Left cardiac atrium (tissue), 4 donors: Measurements from ENCODE around the gene SLC1A3. TPM values are rescaled to one million over a fixed set of nuclear protein-coding genes. Genes with fewer than 3 reads are reported as not detected.

ENCODE experiments used
- ATAC-seq, 2 donors: fragments of 200-7000 bp; cut with Tn5 transposase; one replicate each; pipeline ENCODE4 v1.9.1; 2020; ENCODE audit warnings: mild to moderate bottlenecking in 2 of 2, moderate library complexity in 2 of 2
- DNase-seq: peaks from one replicate; pipeline ENCODE4 v3.0.0-alpha.2; 2020
- intact Hi-C, 2 donors: fragments of 100-400 bp; cut with DNase I; formaldehyde crosslinking; loops; one replicate each; pipeline versions ENCODE4 v1.14.1 to v1.15.1; 2022 to 2023
- total RNA-seq, 2 donors: library from RNA; stranded (reverse); fragmentation: NEBNext Ultra II Directional; extraction: Animal tissue kit (Norgen Biotek cat#: 25700); gene quantifications; one replicate each; pipeline ENCODE4 v1.2.1, GENCODE V29; 2021
- donor health status: DM: no; HTN: yes; CAD: no.
- donor health status: DM: no; HTN: yes; CAD: no; lungs with severe emphysema.
- donor health status: DM: yes; HTN: yes; CAD: no.
- donor health status: Dilated cardiomyopathy.

SLC1A3 gene
- total RNA-seq, 2 donors from 2014 or later: 44.9 to 66.6 TPM

- ATAC-seq: no peak
- DNase-seq: no peak
- intact Hi-C loops: no loop called here
Measured at GRCh38 chr5:36596756-36597155, 9.7 kb upstream of the SLC1A3 start.

GRCh38 chr5:36598045-36598444 lies 8.4 kb upstream of the SLC1A3 start:
- no peak for ATAC-seq
- DNase-seq: no peak
- intact Hi-C loops: no loop called here

- DNase-seq (no peak), ATAC-seq (peak in 1 of 2 donors; percentile 73)
- intact Hi-C loops: loop anchor here in 1 of 2 donors (10.0 kb wide), 1 partner anchor 185 kb away; no protein-coding TSS in a partner anchor
Measured at GRCh38 chr5:36599986-36600779, 6.2 kb upstream of the SLC1A3 start.

GRCh38 chr5:36600917-36601527 lies 5.4 kb upstream of the SLC1A3 start:
- intact Hi-C loops: loop anchor here in 1 of 2 donors (10.0 kb wide), 1 partner anchor 186 kb away; no protein-coding TSS in a partner anchor
- ATAC-seq: no peak
- no peak for DNase-seq

- DNase-seq (peak; percentile 33), ATAC-seq (no peak)
- intact Hi-C loops: loop anchor here in 1 of 2 donors (10.0 kb wide), 1 partner anchor 188 kb away; no protein-coding TSS in a partner anchor
Measured at GRCh38 chr5:36602704-36603321, 3.6 kb upstream of the SLC1A3 start.

GRCh38 chr5:36605241-36605640 lies 1.2 kb upstream of the SLC1A3 start:
- DNase-seq: no peak
- ATAC-seq: no peak
- intact Hi-C loops: loop anchor here in 1 of 2 donors (5.0 to 10.0 kb wide), 2 partner anchors 47 to 190 kb away; no protein-coding TSS in a partner anchor

GRCh38 chr5:36606036-36606427 lies 374 bp upstream of the SLC1A3 start:
- DNase-seq: no peak
- intact Hi-C loops: loop anchor here in 1 of 2 donors (5.0 to 10.0 kb wide), 2 partner anchors 46 to 191 kb away; no protein-coding TSS in a partner anchor
- ATAC-seq: peak in 1 of 2 donors; percentile 12

GRCh38 chr5:36607114-36607571 lies 737 bp downstream of the SLC1A3 start:
- DNase-seq (peak; percentile 39), ATAC-seq (peak; percentile 65 to 74)
- intact Hi-C loops: loop anchor here in 1 of 2 donors (5.0 to 10.0 kb wide), 2 partner anchors 45 to 192 kb away; no protein-coding TSS in a partner anchor

GRCh38 chr5:36607838-36608783 lies 1.7 kb downstream of the SLC1A3 start:
- intact Hi-C loops: loop anchor here in 1 of 2 donors (5.0 to 10.0 kb wide), 2 partner anchors 44 to 193 kb away; no protein-coding TSS in a partner anchor
- DNase-seq (no peak), ATAC-seq (no peak)

GRCh38 chr5:36610621-36611020 lies 4.2 kb downstream of the SLC1A3 start:
- no peak for ATAC-seq
- intact Hi-C loops: no loop called here
- DNase-seq: peak; percentile 37

- ATAC-seq: peak; percentile 50 to 58
Measured at GRCh38 chr5:36611520-36612274, 5.3 kb downstream of the SLC1A3 start.

GRCh38 chr5:36613241-36613640 lies 6.8 kb downstream of the SLC1A3 start:
- DNase-seq: no peak
- no peak for ATAC-seq
- intact Hi-C loops: no loop called here

More at GRCh38 chr5:36611520-36612274, 5.3 kb downstream of the SLC1A3 start:
- intact Hi-C loops: no loop called here
- DNase-seq: no peak

GRCh38 chr5:36613771-36614656 lies 7.6 kb downstream of the SLC1A3 start:
- intact Hi-C loops: no loop called here
- ATAC-seq: peak in 1 of 2 donors; percentile 56
- no peak for DNase-seq

- intact Hi-C loops: no loop called here
- no peak for DNase-seq
- peak; percentile 42 to 78 for ATAC-seq
Measured at GRCh38 chr5:36614657-36615308, 8.4 kb downstream of the SLC1A3 start.

GRCh38 chr5:36619012-36619635 lies 12.7 kb downstream of the SLC1A3 start:
- DNase-seq: no peak
- intact Hi-C loops: no loop called here
- peak in 1 of 2 donors; percentile 10 for ATAC-seq

- ATAC-seq (no peak), DNase-seq (no peak)
- intact Hi-C loops: no loop called here
Measured at GRCh38 chr5:36621985-36622384, 15.6 kb downstream of the SLC1A3 start.
